Measurements from ENCODE around the gene RAB35. TPM values are rescaled to one million over a fixed set of nuclear protein-coding genes. Genes with fewer than 3 reads are reported as not detected.

Gene RAB35
- total and polyA plus RNA-seq, 2 experiments from 2014 or later = 9.9 to 16.9 TPM

DNA sequence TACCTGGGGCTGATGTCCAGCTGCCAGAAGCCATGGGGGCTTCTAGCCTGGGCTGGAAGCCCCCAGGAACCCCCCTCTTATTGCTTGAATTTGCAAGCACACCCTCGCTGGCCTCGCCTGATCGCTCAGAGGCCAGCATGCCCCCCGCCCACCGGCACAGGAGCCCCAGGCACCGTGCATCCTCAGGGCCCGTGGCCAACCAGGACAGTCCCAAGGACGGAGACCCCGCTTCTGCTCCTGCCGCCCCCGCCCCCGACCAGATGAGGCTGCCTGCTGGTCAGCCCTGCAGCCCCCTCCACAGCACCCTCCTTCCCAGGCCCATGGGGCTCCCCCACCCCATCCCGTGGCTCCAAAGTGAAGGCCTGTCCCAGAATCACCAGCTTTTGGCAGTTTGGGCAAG lies 21.2 kb downstream of the RAB35 start:
- Histone ChIP-seq H3K9me2 (ENCODE audit: insufficient read depth) (no peaks in the 10 kb centered on the region), H3K4me2 (no peak overlapping the region), H3K36me3 (ENCODE audit: insufficient read depth) (no peaks in the 10 kb centered on the region; the same call in 1 of the 2 replicates), H3K4me3 (no peak overlapping the region), H3F3A (replicated peaks; ENCODE audit: low read depth) (peaks cover 13% of the 10 kb centered on the region), H3K27ac (ENCODE audit: low read depth) (peak overlapping the region; percentile 95), H3K27me3 (ENCODE audit: insufficient read depth) (no peaks in the 10 kb centered on the region), H2AFZ (no peak overlapping the region), H3K79me2 (replicated peaks; ENCODE audit: insufficient read depth) (0 out of 2 replicates have a peak, but pooled peaks cover 3% of the 10 kb centered on the region), H4K20me1 (replicated peaks; ENCODE audit: insufficient read depth) (no peaks in the 10 kb centered on the region), H3K4me1 (ENCODE audit: insufficient read depth) (peaks cover 30% of the 10 kb centered on the region)
- no peak for ATAC-seq
- TF ChIP-seq, protein P1, sequence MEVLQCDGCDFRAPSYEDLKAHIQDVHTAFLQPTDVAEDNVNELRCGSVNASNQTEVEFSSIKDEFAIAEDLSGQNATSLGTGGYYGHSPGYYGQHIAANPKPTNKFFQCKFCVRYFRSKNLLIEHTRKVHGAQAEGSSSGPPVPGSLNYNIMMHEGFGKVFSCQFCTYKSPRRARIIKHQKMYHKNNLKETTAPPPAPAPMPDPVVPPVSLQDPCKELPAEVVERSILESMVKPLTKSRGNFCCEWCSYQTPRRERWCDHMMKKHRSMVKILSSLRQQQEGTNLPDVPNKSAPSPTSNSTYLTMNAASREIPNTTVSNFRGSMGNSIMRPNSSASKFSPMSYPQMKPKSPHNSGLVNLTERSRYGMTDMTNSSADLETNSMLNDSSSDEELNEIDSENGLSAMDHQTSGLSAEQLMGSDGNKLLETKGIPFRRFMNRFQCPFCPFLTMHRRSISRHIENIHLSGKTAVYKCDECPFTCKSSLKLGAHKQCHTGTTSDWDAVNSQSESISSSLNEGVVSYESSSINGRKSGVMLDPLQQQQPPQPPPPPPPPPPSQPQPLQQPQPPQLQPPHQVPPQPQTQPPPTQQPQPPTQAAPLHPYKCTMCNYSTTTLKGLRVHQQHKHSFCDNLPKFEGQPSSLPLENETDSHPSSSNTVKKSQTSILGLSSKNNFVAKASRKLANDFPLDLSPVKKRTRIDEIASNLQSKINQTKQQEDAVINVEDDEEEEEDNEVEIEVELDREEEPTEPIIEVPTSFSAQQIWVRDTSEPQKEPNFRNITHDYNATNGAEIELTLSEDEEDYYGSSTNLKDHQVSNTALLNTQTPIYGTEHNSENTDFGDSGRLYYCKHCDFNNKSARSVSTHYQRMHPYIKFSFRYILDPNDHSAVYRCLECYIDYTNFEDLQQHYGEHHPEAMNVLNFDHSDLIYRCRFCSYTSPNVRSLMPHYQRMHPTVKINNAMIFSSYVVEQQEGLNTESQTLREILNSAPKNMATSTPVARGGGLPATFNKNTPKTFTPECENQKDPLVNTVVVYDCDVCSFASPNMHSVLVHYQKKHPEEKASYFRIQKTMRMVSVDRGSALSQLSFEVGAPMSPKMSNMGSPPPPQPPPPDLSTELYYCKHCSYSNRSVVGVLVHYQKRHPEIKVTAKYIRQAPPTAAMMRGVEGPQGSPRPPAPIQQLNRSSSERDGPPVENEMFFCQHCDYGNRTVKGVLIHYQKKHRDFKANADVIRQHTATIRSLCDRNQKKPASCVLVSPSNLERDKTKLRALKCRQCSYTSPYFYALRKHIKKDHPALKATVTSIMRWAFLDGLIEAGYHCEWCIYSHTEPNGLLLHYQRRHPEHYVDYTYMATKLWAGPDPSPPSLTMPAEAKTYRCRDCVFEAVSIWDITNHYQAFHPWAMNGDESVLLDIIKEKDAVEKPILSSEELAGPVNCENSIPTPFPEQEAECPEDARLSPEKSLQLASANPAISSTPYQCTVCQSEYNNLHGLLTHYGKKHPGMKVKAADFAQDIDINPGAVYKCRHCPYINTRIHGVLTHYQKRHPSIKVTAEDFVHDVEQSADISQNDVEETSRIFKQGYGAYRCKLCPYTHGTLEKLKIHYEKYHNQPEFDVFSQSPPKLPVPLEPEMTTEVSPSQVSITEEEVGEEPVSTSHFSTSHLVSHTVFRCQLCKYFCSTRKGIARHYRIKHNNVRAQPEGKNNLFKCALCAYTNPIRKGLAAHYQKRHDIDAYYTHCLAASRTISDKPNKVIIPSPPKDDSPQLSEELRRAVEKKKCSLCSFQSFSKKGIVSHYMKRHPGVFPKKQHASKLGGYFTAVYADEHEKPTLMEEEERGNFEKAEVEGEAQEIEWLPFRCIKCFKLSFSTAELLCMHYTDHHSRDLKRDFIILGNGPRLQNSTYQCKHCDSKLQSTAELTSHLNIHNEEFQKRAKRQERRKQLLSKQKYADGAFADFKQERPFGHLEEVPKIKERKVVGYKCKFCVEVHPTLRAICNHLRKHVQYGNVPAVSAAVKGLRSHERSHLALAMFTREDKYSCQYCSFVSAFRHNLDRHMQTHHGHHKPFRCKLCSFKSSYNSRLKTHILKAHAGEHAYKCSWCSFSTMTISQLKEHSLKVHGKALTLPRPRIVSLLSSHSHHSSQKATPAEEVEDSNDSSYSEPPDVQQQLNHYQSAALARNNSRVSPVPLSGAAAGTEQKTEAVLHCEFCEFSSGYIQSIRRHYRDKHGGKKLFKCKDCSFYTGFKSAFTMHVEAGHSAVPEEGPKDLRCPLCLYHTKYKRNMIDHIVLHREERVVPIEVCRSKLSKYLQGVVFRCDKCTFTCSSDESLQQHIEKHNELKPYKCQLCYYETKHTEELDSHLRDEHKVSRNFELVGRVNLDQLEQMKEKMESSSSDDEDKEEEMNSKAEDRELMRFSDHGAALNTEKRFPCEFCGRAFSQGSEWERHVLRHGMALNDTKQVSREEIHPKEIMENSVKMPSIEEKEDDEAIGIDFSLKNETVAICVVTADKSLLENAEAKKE (CRISPR knock-in tag; IDR thresholded peaks at IDR 0.05) = no peak
- TF ChIP-seq, protein P2, sequence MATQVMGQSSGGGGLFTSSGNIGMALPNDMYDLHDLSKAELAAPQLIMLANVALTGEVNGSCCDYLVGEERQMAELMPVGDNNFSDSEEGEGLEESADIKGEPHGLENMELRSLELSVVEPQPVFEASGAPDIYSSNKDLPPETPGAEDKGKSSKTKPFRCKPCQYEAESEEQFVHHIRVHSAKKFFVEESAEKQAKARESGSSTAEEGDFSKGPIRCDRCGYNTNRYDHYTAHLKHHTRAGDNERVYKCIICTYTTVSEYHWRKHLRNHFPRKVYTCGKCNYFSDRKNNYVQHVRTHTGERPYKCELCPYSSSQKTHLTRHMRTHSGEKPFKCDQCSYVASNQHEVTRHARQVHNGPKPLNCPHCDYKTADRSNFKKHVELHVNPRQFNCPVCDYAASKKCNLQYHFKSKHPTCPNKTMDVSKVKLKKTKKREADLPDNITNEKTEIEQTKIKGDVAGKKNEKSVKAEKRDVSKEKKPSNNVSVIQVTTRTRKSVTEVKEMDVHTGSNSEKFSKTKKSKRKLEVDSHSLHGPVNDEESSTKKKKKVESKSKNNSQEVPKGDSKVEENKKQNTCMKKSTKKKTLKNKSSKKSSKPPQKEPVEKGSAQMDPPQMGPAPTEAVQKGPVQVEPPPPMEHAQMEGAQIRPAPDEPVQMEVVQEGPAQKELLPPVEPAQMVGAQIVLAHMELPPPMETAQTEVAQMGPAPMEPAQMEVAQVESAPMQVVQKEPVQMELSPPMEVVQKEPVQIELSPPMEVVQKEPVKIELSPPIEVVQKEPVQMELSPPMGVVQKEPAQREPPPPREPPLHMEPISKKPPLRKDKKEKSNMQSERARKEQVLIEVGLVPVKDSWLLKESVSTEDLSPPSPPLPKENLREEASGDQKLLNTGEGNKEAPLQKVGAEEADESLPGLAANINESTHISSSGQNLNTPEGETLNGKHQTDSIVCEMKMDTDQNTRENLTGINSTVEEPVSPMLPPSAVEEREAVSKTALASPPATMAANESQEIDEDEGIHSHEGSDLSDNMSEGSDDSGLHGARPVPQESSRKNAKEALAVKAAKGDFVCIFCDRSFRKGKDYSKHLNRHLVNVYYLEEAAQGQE (IDR thresholded peaks at IDR 0.05; ENCODE audit: unreplicated experiment) = no peak
- no peak for TF ChIP-seq STAT1 (IDR thresholded peaks at IDR 0.05; ENCODE audit: unreplicated experiment)
- no peak for TF ChIP-seq ZNF331 (CRISPR knock-in tag; IDR thresholded peaks at IDR 0.05; ENCODE audit: low read depth)
- no peak for DNase-seq (ENCODE audit: low spot score)
- peaks cover 31% of the 10 kb centered on the region for H3K36me3 Mint-ChIP-seq (ENCODE audit: low read depth)
- peaks cover 12% of the 10 kb centered on the region for H3K27me3 Mint-ChIP-seq (ENCODE audit: insufficient read depth, low read depth, poor library complexity)
- no peak overlapping the region for H3K4me3 Mint-ChIP-seq
- no peaks in the 10 kb centered on the region for H3K9me3 Mint-ChIP-seq
- H3K4me1 Mint-ChIP-seq = peaks cover 51% of the 10 kb centered on the region
- peak overlapping the region; percentile 80; the same call in 1 of the 2 replicates for H3K27ac Mint-ChIP-seq

All from GM23338 (cell line).